HEK293 (cell line): ENCODE measurements around the gene IL1RAPL1.

Experiments
- CTCF ChIP-seq: fragments of 450-650 bp; formaldehyde crosslinking; IDR thresholded peaks from 2 replicates; pipeline ENCODE4 v1.5.1; 2016; ENCODE audit warnings: missing biosample characterization, missing genetic modification characterization
- GLI4 ChIP-seq: fragments of 450-650 bp; formaldehyde crosslinking; IDR thresholded peaks from 2 replicates; pipeline ENCODE4 v1.5.1; 2016; ENCODE audit warnings: missing biosample characterization, missing genetic modification characterization
- PRDM1 ChIP-seq: fragments of 450-650 bp; formaldehyde crosslinking; IDR thresholded peaks from 2 replicates; pipeline ENCODE4; 2016; ENCODE audit warnings: missing biosample characterization, missing genetic modification characterization
- ZBTB11 ChIP-seq: fragments of 450-650 bp; formaldehyde crosslinking; conservative IDR thresholded peaks from 2 replicates; pipeline ENCODE4 v1.5.1; 2016; ENCODE audit warnings: low read depth, missing biosample characterization, missing genetic modification characterization
- ZNF140 ChIP-seq: fragments of 450-650 bp; formaldehyde crosslinking; IDR thresholded peaks from 2 replicates; pipeline ENCODE4 v1.5.1; 2016; ENCODE audit warnings: missing biosample characterization, missing genetic modification characterization
- ZNF18 ChIP-seq: fragments of 450-650 bp; formaldehyde crosslinking; IDR thresholded peaks from 2 replicates; pipeline ENCODE4 v1.5.1; 2016; ENCODE audit warnings: missing biosample characterization, missing genetic modification characterization
- ZNF48 ChIP-seq: fragments of 450-650 bp; formaldehyde crosslinking; IDR thresholded peaks from 2 replicates; pipeline ENCODE4 v1.5.1; 2016; ENCODE audit warnings: missing biosample characterization, missing genetic modification characterization
- ZNF610 ChIP-seq: fragments of 450-650 bp; formaldehyde crosslinking; IDR thresholded peaks from 2 replicates; pipeline ENCODE4 v1.5.1; 2016; ENCODE audit warnings: missing biosample characterization, missing genetic modification characterization, borderline replicate concordance

GRCh38 chrX:29083823-29084222, 496.6 kb downstream of the IL1RAPL1 start:
- TF ChIP-seq ZNF610 (tag by site-specific recombination), result no peak
- TF ChIP-seq CTCF (tag by site-specific recombination), result no peak
- no peak for TF ChIP-seq ZNF18 (tag by site-specific recombination)
- TF ChIP-seq ZBTB11 (tag by site-specific recombination), result no peak
- no peak for TF ChIP-seq ZNF140 (tag by site-specific recombination)
- no peak for TF ChIP-seq GLI4 (tag by site-specific recombination)
- TF ChIP-seq ZNF48 (tag by site-specific recombination), result no peak
- TF ChIP-seq PRDM1, result no peak
